Measurements from ENCODE around the gene NXNL1.

Gene NXNL1

GRCh38 chr19:17455308-17456123, 5.2 kb downstream of the NXNL1 start:
- no peak for DNase-seq (ENCODE audit: low spot score)

- no peak for DNase-seq (ENCODE audit: low spot score)
Observed at GRCh38 chr19:17454576-17455071, 6.1 kb downstream of the NXNL1 start.

GRCh38 chr19:17451820-17452219, 8.9 kb downstream of the NXNL1 start:
- DNase-seq (ENCODE audit: low spot score), result no peak

GRCh38 chr19:17450264-17451075, 10.3 kb downstream of the NXNL1 start:
- DNase-seq (ENCODE audit: low spot score), result no peak

- DNase-seq (ENCODE audit: low spot score), result peak; percentile 72
Observed at GRCh38 chr19:17448131-17448967, 12.4 kb downstream of the NXNL1 start, which contains the start of gene TMEM221. TSS of gene TMEM221 (minus strand) at chr19:17448668. CDS start at chr19:17448462, 206 bp downstream.

GRCh38 chr19:17447704-17448130, 13.0 kb downstream of the NXNL1 start:
- no peak for DNase-seq (ENCODE audit: low spot score)

- DNase-seq (ENCODE audit: low spot score), result no peak
Observed at GRCh38 chr19:17445526-17446165, 15.1 kb downstream of the NXNL1 start.

- no peak for DNase-seq (ENCODE audit: low spot score)
Observed at GRCh38 chr19:17441241-17442021, 19.3 kb downstream of the NXNL1 start.

GRCh38 chr19:17436874-17437267, 23.9 kb downstream of the NXNL1 start:
- DNase-seq (ENCODE audit: low spot score), result no peak

- DNase-seq (ENCODE audit: low spot score), result no peak
Observed at GRCh38 chr19:17436094-17436873, 24.4 kb downstream of the NXNL1 start.

GRCh38 chr19:17435218-17435617, 25.5 kb downstream of the NXNL1 start:
- no peak for DNase-seq (ENCODE audit: low spot score)

GRCh38 chr19:17431417-17431816, 29.3 kb downstream of the NXNL1 start:
- no peak for DNase-seq (ENCODE audit: low spot score)

- no peak for DNase-seq (ENCODE audit: low spot score)
Observed at GRCh38 chr19:17429641-17430113, 31.0 kb downstream of the NXNL1 start.

- DNase-seq (ENCODE audit: low spot score), result peak; percentile 56
Observed at GRCh38 chr19:17424743-17425365, 35.9 kb downstream of the NXNL1 start.

GRCh38 chr19:17423429-17424208, 37.1 kb downstream of the NXNL1 start:
- DNase-seq (ENCODE audit: low spot score), result no peak

- DNase-seq (ENCODE audit: low spot score), result no peak
Observed at GRCh38 chr19:17421942-17422341, 38.8 kb downstream of the NXNL1 start.

GRCh38 chr19:17420475-17420924, 40.2 kb downstream of the NXNL1 start:
- peak; percentile 37 for DNase-seq (ENCODE audit: low spot score)
